ENCODE results near the gene PTPRN2.
"Not testable (repeated sequence)": the region's sequence is repeated elsewhere in the genome, so short reads cannot be mapped to it uniquely, and the experiment has no call there.

The PTPRN2 gene

DNA sequence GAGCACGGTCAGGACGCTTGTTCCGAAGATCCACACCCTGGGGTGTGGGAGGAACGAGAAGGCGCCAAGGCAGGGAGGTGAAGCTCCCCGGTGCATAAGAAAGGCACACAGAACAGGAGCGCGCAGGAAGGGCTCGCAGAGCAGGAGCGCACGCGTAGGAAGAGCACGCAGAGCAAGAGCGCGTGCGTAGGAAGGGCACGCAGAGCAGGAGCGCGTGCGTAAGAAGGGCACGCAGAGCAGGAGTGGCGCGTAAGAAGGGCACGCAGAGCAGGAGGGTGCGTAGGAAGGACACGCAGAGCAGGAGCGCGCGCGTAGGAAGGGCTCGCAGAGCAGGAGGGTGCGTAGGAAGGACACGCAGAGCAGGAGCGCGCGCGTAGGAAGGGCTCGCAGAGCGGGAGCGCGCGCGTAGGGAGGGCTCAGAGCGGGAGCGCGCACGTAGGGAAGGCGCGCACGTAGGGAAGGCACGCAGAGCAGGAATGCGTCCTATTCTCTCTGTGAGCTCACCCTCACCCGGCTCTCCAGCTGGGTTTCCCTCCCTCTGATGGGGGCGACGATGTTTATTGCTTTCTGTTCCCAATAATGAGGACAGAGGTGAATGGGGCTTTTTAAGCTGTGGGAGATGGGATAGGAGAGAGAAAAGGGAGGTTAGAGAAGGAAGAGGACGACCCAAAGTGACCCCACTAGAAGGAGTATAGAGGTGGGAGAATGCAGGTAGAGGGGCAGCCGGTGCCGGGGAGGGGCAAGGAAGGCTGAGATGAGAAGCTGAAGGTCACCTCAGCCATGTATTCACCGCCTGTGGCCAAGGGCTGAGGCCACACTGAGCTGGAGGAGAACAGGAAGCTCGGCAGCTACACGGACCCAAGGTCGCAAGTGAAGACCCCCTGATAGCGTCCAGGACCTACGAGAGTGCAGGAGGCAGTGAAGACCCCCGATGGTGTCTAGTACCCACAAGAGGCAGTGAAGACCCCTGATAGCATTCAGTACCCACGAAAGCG, 423.2 kb downstream of the PTPRN2 start:
- no peak for DNase-seq

DNA sequence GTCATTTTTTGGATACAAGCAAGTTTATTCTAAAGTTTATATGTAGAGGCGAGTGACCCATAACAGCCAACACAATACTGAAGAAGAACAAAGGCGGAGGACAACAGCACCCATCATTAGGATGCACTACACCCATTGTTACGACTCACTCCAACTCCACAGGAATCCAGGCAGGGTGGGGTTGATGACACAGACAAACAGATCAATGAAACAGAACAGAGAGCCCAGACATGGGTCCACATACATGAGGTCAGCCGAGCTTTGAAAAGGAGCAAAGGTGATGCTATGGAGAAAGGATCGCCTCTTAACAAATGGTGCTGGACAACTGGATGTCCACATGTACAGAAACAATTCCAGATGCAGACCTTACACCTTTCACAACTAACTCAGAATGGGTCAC, 426.4 kb downstream of the PTPRN2 start:
- DNase-seq = no peak

DNA sequence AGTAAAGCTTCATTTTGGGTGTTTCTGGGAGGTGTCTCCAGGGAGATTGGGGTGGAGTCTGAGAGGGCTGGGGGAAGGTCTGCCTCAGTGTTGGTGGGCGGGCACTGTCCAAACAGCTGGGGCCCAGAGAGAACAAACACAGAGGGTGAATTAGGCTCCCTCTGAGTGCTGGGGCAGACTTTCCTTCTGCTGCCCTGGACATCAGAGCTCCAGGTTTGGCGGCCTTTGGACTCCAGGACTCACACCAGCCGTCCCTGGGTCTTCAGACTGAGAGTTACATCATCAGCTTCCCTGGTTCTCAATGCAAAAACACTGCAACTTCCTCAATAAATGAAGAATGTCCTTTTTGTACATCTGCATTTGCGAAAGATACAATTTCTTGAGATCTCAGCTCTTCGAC, 427.4 kb downstream of the PTPRN2 start:
- no peak for DNase-seq

DNA sequence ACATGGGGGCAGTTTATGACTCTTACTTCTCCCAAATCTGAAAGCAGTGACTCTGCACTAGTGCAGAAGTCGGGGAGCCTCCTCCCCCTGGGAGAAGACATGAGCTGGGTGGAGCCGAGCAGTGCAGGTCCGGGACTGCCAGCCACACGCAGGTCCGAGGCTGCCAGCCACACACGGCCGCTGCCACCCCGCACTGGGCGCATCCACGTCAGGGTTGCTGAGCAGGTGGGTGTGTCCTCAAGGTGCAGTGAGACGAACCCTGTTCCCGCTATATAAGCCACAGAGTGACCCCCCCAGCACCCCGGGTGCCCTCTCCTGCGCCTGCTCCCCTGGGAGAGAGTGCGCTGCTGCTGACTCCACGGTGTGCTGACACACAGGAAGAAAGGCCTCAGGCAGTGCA, 430.2 kb downstream of the PTPRN2 start:
- no peak for DNase-seq

DNA sequence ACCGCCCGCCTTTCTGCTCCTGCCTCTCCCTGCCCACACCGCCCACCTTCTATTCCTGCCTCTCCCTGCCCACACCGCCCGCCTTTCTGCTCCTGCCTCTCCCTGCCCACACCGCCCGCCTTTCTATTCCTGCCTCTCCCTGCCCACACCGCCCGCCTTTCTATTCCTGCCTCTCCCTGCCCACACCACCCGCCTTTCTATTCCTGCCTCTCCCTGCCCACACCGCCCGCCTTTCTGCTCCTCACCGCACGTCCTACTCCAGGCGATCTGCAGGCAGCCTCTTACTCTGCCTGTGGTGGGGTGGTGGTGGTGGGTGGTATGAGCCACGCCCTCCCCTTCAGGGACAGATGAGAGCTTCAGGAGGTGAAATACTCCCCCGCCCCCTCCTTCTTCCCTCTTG, 436.4 kb downstream of the PTPRN2 start:
- not testable (repeated sequence) for DNase-seq

DNA sequence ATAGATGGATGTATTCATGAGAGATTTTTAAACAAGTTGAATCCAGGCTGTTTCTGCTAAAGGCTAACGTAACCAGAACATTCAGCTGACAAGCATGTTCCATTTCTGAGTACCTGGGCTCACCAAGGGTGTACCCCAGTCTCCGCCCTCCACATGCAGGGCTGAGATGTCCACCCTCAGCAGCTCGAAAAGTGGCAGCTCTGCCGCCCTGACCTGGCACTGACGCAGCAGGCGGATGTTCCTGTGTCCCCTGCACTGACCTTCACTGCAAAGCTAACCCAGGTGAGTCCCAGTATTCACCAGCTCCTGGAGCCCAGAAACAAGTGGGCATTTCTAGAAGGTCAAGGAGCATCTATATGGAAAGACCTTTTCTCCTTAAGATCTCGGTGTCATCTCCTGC, 437.4 kb downstream of the PTPRN2 start:
- DNase-seq = no peak

DNA sequence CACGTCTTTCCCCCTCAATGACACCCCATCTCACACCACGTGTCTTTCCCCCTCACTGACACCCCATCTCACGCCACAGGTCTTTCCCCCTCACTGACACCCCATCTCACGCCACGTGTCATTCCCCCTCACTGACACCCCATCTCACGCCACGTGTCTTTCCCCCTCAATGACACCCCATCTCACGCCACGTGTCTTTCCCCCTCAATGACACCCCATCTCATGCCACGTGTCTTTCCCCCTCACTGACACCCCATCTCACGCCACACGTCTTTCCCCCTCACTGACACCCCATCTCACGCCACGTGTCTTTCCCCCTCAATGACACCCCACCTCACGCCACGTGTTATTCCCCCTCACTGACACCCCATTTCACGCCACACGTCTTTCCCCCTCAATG, 440.2 kb downstream of the PTPRN2 start:
- not testable (repeated sequence) for DNase-seq

DNA sequence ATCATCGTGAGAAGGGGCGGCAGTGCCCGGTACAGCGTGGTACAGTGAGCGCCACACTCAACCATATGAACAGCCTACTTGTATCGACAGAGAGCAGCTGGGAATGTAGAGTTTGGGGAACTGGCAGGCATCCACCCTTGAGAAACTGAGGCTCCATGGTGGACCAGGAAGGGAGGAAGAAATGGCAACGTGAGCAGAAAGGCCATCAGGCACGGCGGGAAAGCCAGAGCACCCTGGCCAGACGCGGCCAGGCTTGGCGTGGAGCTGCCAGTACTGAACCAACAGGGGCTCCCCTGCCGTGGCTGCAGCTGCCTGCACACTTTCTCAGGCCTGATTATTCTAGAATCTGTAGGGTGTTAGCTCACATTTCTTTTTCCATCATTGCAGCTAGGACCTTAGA, 442.3 kb downstream of the PTPRN2 start:
- DNase-seq = no peak

DNA sequence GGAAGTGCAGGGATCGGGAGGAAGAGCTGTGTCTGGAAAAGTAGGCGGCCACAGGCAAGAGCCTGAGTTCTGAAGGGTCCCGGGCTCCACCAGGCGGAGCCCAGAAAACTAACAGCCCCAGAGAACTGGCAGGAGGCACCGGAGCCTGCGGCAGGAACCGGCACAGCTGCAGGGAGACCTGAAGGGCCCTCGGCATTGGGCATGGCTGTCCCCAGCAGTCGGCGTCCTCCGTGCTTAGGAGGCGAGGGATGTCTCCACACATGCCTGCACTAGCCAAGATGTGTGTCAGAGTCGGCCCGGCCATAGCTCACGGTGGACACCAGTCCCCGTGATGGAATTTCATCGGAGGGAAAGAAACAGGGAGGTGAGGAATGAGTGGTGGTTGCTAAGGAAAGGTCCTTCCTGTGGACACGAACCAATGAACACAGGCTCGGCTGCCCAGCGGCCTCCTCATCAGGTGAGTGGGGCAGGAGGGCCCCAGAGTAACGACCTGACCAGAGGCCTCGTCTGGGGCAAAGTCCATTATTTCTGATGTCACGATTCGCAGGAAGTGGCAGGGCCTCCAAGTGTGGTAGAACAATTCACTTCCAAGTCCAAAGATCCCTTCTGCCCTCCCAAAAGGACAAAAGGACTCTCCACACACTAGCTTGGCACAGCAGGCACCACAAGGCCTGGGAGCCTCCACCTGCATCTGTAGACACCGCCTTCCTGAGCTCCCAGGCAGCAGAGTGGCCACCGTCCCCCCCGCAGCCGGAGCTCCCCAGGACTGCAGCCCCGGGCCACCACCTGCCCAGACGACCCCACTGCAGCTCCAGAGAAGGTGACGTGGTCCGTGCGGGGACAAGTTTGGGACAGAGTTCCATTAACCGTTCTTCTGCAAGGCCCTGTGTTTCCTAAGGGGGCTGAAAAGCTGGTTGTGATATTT, 444.2 kb downstream of the PTPRN2 start:
- DNase-seq = no peak

DNA sequence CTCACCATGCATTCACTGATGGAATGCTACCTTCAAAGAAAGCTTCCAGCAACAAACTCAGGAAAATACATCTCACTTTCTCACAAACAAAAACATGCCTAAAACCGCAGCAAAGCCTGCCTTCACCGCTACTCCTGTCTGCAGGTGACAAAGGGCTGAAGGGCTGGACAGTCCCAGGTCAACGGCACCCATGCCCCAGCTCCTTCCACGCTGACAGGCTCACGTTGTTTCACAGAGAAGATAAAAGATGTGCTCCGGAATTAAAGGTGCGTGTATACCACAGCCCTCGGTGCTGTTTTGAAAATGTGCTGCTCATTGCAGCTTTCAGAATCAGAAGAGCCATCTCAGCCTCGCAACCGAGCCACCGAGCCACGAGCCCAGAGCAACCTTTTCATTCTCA, 445.0 kb downstream of the PTPRN2 start:
- DNase-seq = no peak

DNA sequence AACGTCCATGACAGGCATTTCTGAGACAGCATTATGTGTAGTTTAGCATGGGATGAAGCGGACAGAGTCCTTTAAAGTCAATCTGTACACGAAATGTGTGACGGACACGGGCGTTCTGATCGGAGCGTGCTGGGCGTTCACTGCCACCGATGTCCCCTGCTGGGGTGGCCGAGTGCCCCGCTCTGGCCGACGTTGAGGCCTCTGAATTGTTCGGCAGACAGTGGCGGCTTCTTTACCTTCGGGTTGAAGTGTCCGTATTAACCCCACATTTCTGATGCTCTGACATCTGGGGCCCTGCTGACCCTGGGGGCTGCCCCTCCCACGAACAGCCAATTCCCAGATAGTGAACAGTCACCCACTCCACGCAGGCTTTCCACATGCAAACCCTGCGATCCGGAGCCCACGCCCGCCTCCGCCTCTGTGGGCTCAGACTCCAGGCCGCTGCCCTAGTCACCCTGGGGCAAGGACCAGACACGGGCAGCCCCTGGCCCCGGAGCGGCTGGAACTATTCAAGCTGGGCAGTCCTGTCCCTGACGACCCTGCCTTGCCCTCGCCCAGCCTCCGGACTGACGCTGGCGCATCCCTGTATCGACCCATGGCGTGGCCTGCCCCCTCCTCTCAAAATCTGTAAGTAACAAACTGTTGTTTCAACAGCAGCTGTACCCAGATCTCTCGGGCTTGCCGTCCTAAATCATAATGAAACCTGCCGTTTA, 445.7 kb downstream of the PTPRN2 start:
- no peak for DNase-seq

DNA sequence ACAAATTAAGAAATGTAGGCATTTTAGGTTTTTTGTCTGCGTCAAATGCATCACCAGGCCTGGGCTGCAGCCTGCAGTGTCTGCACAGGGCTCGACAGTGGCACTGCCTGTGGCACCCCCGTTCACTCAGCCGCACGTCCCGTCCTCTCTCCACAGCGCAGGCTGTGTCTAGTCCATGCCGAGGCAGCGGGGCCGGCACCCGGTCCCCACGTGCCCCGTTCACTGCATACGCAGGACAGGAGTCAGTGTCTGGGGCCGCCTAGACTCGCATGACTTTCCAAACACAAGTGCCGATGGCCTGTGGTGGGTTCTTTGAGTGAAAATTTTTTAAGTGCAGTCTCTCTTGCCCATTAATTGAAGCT, 446.4 kb downstream of the PTPRN2 start:
- DNase-seq = no peak

DNA sequence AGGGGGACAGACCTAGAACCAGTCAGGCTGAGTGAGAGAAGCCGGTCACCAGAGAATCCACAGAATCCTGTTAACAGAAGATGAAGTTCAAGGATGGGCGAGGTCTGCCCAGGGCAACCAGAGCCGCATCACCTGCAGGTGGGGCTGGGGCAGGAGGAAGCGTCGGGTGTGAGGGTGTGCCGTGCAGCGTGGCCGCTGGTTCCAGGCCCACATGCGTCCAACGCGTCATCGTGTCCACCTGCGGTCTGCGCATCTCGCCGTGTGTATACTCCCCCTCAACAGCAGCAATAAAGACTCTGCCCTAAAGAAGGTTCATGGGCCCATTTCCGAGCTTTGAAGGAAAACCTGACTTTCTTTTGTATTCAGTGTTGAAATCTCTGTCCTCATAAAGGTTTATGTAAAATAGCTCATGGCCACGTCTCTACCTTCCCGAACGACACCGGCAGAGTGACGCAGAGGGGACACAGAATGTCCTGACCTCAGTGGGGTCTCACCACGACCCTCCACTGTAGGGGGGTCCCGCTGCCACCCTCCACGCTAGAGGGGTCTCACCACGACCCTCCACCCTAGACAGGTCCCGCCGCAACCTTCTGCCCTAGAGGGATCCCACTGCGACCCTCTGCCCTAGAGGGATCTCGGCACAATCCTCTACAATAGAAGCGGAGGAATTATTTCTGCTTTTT, 446.9 kb downstream of the PTPRN2 start:
- DNase-seq = no peak

DNA sequence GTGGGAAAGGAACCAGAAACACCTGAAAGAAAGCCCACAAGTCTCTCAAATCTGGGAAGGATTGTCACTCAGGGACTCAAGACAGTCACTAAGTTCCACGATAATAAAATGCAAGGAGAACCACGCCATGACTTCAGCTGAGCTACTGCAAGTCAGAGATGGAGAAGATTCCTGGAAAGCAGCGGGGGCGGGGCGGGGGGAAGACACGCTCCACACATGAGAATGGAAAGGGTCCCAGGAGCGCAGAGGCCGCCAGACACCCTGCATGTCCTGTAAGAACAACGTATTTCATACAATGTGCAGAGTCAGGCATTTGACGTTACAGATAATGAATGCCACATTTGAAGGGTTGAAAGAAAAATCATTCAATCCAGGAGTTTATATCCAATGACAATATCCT, 448.1 kb downstream of the PTPRN2 start:
- no peak for DNase-seq

DNA sequence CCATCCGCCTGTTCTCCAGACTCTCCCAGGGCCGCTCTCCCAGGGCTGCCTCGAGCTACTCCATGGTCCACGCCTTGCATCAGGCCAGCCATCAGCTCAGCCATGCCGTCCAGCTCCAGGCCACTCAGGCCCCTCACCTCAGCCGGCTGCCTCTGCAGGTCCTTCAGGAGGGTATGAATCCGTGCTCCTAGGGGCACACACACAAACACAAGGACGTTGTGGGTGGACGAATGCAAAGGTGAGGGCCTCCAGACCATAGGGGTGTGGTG, 449.4 kb downstream of the PTPRN2 start:
- no peak for DNase-seq

DNA sequence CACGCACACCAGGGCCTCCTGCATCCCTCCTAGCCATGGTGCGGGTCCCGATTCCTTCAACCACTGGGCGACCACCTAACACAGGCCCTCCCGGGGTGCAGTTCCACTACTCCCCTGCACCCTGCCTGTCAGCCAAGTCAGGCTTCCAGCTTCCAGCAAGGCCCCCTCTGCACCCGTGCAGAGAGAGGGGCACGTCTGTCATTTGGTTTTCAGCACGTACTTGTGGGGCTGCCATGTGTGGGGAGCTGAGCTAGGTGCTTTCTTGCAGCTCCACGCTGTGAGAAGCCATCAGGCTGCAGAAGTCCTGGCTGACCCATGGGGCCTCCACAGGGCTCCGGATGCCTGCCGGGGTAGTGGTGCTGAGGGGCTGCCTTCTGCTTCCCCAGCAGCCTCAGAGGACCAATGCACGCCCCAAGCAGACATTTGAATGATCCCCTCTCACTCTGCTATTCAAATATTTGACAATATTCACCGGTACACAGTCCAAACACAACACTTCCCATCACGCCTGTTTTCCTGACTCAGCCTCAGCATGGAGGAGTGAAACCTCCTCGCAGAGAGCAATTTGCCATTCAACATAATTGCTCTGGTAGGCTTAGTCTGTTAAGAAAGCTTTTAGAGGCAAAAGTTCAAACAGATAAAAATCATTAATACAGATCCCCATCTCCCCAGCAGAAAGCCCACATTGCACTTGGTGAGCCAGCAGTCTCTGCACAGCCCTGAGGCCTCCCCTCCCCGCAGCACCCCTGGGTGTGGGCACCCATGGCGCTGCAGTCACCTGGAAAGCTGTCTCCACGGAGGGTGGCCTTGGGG, 449.9 kb downstream of the PTPRN2 start:
- DNase-seq = no peak

DNA sequence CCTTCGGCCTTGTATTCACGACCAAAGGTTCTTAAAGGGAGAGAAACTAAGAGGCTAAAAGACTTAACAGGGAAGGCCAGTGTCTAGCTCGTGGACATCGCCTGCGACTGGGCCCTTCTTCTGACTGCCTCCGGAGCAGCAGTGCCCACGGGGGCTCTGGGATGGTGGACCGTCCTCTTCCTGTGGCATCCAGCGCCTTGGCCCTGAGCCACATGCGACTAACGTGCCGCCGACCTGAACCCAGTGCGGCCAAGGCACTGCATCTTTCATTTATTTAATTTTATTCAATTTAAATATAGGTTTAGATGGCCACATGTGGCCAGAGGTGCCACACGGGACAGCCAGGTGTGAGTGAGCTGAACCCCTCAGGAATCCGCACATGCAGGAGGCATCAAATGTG, 451.7 kb downstream of the PTPRN2 start:
- DNase-seq = no peak

DNA sequence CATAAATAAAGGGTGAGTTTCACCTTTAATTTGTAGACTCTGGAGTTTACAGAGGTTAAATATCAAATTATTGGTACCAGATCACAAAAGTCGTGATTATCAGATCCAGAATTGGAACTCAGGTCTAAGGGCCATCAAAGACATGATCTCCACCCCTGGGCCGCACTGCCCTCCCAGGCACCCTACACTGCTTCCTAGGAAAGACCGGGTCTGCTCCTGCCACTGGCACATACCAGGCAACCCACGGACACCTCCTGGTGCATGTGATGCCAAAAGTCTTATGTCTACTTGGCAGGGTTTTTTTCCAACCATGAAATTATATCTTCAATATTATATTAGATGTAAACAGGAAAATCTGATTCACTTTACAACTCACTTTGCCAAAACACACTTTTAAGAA, 452.8 kb downstream of the PTPRN2 start:
- no peak for DNase-seq

DNA sequence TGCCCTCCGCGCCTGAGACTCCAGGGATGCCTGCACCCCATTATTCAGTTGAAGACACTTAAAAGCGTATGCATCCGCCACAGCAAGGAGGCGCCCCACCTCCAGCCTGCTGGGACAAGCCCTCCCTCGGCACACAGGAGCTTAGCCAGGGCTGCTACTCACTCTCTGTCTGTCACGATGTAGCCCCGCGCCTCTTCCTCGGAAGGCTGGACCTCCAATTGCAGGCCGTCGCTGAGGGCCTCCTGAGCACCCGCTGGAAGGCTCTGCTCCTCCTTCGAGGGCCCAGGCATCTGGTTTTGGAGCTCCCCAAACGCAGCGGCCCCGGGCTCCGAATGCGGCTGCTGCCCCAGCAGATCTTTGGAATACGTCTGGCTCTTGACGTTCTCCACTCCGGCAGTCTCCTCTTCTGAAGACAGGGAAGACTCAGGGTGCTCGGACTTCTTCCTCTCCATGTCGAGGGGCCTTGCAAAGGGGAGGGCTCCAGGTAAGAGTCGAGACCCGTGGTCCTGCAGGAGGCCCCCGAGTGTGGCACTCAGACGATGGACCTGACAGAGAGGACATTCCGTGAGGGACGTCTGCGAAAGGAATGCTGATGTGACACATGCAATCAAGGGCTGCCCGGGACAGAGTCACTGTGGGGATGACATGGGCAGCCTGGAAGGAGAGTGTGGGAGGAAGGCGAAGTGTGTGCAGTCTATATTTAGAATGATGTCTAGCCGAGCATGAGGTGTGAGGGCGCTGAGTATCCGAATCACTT, 453.9 kb downstream of the PTPRN2 start:
- no peak for DNase-seq

DNA sequence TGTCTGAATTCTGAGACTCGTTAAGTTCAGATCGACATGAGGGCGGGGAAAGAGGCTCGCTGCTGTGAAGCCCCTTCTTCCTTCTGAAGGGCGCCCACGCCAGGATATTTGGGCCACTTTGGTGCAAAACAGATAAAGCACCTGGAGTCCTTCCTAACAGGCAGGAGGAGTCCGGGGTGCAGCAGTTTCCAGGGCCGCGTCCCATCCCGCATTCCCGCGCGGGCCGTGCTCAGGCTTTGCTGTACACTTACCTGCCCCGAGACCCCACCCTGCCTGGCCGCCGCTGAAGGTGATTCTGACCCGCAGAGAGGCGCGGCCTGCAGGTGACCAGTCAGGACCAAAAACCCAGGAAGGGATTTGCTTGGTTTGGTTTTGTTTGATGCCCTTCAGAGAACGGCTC, 454.6 kb downstream of the PTPRN2 start:
- no peak for DNase-seq

DNA sequence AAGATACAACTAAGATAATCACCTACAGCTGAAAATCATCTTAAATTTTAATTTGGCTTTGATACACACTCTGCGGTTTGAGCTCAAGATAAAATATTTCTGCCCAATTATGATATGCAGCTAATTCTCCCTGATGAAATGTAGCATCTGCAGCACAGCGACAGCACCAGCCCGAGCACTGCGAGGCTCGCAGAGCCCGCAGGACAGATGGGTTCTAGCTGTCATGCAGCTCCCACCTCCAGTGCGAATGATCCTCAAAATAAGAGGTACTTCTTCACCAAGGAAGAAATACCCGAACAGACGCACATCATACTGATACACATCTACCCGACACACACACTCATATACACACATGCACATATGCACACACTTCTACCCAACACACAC, 457.6 kb downstream of the PTPRN2 start:
- DNase-seq = no peak
